HG03159 (cell line): Measurements from ENCODE around the gene CHST13.

ENCODE experiments used
- ATAC-seq: cut with Tn5 transposase; IDR thresholded peaks from one replicate; pipeline ENCODE4 v1.9.1; 2021; ENCODE audit warnings: mild to moderate bottlenecking, moderate library complexity; ENCODE audit not compliant: unreplicated experiment

Gene CHST13

DNA sequence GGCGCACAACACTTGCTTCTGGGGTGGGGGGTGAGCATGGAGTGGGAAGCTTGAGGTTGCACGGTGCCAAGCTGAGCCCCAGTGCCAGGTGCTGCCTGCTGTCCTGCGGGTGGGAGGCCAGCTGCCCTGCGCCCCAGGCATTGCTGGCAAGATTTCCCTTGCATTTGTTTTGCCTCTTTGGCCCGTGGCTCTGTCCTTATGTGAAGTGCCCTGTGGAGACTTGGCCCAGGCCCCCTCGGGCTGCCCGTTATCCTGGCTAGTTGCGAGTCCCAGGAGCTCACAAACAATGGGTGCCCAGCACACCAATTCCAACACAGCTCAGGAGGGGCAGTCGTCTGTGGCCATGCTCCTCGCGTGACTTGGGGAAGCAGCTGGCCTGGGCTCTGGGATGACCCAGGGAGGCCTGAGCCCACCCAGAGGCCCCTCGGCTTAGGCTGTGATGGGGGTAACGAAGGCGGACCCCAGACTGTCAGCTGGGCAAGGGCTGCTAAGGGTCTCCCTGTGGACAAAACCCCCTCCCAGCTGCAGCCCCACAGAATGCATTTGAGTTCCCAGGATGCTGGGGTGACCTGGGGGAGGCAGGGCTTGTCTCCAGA lies 28.8 kb downstream of the CHST13 start:
- ATAC-seq = no peak

DNA sequence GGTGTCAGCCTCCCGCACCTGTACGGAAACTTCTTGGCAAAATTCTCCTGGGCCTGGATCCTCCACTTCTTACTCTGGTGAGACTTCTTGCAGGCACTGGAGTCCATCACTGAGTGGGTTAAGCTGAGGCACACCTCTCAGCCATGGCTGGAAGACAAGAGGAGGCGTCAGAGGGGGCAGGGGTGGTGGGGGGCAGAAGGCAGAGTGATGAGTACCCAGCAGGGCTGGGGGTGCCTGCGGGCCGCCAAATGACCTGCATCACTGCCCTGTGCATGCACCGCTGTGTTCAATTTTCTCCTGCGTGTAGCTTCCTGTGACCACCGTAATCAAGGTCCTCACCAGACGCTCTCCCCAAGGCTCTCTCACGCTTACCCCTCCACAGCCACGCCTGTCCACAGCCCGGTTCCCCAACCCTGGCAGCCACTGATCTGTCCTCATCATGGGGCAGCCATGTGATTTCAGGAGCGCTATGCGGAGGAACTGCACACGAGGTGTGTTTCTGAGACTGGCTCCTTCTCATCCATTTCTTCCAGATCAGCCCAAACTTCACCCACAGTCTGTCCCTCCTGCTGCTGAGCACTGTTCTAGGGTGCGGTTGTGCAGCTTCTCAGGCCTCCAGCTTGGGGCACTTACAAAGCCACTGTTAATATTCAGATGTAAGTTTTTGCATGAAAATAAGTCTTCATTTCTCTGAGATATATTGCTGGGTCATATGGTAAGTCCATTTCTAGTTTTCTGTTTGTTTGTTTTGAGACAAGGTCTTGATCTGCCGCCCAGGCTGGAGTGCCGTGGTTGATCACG lies 29.5 kb downstream of the CHST13 start:
- ATAC-seq = no peak

DNA sequence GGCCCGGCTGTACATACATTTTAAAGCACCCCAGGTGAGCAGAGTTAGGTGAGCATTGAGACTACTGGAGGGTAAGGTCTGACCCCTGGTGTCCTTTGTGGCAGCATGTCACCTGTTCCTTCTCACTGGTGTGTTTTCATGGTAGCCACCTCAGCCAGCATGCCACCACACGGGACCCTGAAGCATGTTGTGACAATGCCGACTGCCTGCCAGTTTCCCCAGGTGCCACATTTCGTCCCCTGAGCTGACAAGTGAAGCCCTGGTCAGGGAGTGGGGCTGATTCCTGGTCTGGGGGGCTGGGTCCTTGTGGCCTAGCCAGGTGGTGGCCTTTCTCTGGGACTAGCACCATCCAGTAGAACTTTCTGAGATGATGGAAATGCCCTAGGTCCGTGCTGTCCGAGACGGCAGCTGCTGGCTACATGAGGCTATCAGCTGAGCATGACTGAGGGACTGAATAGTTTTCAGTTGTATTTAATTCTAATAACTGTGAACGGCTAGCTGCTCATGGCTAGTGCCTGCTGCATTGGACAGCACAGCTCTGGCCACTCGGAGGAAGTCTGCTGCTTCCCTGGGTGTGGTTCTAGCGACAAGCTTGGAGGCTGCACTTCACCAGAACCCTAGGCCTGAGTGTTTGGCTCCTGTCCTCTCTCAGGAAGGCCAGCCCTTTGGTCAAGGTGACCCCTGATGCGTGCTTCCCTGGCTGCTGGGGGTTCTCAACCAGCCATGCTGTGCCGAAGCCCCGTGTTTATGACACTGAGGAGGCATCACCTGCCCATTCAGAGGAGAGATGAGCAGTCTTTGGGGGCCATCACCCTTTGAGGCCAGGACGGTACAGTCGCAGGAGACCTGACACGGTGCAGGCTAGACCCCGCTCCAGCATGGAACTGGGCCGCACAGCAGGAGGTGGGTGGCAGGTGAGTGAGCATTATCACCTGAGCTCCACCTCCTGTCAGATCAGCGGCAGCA lies 30.9 kb downstream of the CHST13 start:
- ATAC-seq = no peak

DNA sequence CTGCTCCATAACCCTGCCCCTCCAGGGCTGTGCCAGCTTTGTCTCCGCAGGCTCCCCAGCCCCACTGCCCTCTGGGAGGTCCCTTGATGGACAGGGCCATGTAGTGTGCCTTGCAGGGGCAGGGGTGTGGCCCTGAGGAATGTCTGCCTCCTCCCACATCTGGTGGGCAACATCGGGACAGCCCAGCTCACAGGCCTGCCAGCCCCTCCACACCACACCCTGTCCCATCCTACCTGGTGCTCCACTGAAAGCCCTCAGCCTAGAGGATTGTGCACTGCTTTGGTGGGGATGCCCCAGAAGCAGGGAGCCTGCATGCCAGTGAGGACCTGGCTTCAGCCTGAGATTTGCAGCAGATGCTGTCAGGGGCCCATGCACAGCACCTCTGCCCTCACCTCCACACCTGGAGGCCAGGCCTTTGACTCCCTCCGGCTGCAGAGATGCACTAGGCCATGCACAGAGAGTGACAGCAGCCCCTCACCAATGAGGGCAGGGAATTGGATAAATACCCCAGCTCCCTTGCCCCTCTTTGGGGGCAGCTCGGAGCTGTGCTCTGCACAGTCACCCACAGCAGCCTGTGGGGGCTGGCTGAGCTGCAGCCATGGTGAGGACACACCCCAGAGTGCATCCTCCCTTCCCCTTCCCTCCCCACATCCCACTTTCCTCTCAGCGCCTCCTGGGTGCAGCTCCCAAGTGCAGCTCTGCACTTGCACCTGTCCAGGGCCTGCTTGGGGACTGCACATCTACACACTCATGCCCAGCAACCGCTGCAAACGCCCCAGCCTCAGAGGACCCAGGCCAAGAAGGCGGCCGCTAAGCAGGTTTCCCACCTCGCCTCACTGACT lies 32.1 kb downstream of the CHST13 start:
- no peak for ATAC-seq

DNA sequence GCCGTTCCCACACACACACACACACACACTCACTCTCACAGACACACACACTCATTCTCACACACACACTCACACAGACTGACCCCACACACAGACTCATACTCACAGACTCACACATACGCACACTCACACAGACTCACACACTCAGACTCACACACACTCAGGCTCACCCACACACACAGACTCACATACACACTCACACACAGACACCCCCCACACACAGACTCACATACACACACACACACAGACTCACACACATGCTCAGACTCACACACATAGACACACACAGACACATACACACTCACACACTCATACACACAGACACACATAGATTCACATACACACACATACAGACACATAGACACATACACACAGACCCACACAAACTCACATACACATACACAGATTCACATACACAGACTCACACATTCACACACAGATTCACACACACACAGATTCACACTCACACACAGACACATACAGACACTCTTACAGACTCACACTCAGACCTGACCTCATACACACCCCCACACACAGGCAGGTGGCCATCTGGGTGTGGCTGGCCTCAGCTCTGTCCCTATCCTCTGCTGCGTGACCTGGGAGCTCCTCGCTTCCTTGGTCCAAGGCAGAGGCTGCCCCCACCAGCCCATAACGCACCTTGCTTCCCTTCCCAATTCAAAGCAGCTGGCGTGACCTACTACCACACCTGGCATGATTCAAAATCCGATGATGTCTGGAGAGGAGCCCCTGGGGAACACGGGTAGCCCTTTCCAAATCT lies 32.9 kb downstream of the CHST13 start:
- no peak for ATAC-seq

DNA sequence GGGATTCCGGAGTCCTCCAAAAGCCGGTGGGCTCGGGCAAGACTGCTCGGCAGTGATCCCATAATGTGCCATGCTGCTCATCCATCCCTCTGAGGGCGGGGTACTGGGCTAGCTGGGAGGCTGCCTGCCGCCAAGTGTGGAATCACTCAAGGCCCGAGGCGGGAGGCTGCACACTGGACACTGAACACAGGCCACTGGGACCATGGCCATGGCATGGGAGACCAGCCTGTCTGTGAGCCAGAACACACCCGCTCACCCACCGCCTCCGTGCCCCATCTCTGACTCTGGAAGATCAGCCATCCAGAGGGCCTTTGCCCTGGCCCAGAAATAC lies 33.4 kb downstream of the CHST13 start:
- no peak for ATAC-seq

DNA sequence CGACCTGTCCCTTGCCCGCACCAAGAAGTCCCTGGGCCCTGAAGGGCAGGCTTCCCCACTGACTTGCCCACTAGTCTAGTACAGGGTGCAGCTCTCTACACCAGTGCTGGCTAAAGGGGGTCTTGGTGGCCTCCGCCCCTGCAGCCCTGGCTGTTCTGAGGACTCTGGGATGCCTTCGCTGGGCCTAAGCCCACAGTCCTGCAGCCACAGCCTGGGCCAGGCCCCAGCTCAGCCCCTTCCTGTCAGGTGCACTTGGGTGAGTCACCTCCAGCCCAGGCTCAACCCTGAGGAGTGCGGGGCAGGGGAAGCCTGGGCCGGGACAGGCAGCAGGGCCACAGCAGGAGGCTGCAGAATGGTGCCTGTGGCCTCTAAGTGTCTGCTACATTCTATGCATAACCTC lies 33.8 kb downstream of the CHST13 start:
- no peak for ATAC-seq

DNA sequence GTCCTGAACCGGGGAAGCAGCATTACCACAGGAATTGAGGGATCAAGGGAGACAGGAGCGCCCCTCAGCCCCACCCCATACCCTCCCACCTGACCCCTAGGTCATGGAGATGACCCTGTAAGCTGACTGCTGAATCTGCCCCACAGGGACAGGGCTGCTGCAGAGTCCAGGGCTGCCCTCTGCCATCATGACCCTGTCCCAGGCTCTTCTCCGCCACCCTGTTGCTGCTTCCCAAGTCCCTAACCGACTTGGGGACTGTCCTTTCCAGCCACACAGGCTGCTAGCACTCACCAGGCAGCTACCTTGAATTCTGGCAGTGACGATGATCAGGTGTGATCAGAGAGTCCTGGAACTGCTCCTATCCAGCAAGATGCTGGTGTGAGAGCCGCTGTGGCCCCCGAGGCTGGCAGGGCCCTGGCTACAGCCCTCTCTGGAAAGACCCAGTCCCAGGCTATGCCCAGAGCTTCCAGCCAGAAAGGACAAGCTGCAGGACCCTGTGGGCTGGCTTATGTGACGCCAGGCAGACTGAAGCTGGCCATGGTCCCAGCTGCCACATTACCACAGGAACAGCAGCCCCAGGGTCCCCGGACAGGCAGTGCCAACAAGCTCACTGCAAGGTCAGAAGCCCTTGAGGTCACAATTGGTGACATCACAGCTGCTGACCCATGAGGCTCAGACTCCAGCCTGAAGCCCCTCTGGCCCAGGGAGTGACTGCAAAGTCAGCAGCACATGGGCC lies 34.5 kb downstream of the CHST13 start, which contains the start of gene C3orf22:
TSS of gene C3orf22 (minus strand) at position 597 of the 736 bp plus-strand sequence. CDS start 5,542 bp downstream, outside the sequence.
- ATAC-seq = no peak

DNA sequence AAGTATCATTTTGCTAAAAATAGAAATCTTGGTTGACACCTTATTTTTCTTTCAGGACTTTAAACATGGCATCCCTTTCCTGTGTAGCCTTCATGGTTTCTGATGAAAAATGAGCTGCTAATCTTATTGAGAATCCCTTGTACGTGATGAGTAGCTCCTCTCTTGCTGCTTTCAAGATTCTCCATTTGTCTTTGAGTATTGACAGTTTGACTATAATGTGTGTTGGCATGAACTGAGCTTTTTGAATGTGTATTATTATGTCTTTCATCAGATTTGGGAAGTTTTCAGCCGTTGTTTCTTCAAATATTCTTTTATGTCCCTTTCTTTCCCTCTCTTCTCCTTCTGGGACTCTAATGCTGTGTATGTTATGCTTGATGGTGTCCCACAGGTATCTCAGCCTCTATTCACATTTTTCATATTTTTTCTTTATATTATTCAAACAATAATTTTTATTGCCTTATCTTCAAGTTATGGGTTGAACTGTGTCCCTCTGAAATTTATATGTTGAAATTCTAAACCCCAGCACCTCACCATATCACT lies 38.9 kb downstream of the CHST13 start:
- ATAC-seq = no peak

DNA sequence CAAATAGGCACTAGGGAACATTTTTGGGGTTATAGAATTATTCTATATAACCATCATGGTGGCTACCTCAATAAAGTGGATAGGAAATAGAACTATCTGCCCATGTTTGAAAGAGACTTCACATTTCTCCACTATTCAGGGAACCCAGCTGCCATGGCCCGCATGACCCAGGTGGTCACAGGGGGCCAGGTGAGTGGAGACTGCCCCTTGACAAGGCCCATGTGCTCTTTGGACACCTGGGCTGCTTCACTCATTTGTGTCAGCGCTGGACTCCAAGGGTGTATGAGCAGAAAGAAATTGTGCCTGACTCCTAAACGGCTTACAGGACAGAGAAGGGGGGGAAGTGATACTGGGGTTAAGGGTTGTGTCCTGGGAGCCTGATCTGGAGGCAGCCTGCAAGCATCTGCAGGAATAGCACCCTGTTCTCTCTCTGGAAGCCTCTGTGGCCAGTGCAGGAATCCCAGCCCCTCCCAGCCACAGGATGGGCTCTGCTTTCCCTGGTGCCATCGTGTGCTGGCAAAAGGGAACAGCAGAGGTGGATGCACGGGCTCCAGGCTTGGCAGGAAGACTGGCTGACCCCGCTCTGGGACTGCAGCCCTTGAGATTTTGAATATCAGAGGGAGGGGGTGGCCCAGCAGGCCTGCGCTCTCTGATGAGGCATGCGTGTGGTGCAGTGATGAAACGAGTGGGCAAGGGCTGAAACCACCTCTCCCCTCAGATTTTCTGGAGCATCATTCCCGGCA lies 43.9 kb downstream of the CHST13 start:
- no peak for ATAC-seq

DNA sequence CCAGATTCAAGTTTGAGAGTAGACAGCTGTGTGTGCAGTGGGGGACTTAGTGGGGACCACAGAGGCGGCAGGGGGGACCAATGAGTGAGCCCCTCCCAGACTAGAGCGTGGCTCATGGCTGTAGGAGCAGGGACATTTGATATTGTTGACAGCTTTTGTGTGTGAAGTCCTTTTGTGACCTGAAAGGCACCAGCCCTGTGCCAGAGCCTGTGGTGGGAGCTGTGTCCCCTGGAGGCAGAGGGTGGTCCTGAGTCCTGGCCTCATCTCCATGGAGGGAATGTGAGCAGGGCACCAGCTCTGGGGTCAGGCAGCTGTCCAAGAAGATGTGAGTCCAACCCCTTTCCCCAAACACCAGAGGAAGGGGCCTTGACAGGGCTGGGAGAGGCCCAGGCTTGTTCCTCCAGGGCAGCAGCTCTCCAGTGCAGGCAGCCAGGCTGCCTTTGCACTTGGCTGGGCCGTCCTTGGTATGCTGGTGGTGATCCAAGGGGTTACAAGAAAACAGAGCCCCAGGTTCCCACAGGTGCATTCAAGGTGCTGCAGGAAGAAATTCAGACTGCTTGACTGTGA lies 44.9 kb downstream of the CHST13 start:
- no peak for ATAC-seq

DNA sequence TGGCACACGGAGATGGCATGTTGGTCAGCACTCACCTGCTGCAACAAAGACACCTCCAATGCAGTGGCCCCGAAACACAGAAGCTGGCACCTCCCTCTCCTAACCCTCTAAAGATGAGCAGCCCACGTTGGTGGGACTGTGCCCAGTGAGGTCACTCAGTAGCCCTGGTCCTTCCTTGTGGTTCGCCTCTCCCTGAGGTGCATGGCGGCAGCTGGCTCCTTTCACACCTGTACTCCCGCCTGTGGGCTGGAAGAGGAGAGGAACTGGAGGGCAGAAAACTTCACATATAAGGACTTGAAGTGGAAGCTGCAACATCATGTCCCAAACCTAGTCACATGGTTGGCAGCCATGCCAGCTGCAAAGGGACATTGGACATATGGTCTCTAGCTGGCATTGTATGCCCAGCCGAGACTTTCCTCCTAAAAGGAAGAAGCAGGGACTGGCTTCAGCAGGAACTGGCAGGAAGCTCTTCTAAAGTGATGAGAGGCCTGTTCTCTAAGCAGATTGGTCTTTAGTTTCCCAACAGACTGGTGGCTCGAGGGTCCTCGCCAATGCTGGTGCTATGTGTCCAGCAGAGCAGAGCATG lies 45.5 kb downstream of the CHST13 start:
- no peak for ATAC-seq

DNA sequence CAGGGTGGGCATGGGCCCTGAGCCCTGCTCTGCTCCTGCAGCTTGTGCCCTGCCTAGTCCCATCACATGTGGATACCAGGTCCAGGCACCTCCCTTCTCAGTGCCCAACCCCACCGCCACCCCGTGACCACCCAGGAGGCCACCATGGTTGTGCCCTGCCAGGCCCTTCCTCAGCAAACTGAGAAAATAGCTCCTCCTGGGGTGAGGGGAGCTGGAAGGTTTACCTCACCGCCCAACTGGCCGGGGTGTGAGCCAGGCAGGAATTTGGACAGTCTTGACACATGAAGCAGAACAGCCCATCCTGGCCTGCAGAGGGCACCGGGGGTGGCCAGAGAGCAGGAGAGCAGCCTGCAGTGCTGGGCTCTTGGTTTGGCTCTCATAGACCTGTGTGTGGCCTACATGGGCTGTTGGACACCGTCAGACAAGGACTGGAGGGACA lies 46.2 kb downstream of the CHST13 start:
- no peak for ATAC-seq

DNA sequence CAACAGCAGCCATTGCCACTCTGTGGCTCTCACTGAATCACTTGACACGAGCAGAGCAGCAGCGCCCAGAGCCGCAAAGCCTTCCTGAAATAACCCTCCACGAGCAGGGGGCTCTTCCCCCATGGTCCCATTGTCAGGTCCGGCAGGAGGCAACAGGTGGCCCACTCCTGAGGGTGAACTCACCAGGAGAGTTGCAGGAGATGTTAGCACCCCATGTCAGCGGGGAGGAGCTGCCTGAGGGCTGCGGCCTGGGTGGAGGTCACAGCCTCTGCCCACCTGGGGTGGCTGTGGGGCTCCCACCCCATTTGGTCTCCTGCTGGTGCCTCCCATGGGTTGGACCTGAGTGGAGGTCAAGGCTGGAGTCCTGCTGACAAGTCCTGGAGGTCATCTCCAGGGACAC lies 47.1 kb downstream of the CHST13 start:
- no peak for ATAC-seq

DNA sequence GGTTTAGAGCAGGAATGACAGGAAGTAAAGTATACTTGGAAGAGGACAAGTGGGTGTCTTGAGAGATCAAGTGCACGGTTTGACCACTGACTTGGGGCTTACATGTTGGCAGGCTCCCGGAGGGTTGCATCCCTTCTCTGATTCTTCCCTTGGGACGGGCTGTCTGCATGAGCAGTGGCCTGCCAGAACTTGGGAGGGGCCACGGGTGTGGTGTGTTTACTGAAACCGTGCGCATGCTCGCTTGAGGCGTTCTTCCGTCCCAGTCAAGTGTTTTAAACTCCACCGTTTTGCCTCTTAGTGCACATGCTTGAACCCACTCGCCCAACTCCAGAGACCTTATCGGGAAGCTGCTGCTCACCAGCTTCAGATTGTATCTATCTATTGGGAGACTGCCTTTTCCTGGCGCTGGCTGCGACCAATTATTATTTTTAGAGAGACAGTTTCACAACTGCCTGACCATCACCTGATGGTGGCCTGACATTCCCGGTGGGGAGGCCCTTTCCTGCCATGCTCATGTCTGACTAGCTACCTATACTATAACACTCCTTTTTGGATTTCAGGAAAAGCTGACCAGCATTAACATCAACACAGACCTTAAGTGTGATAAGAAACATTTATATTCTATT lies 49.6 kb downstream of the CHST13 start:
- no peak for ATAC-seq

DNA sequence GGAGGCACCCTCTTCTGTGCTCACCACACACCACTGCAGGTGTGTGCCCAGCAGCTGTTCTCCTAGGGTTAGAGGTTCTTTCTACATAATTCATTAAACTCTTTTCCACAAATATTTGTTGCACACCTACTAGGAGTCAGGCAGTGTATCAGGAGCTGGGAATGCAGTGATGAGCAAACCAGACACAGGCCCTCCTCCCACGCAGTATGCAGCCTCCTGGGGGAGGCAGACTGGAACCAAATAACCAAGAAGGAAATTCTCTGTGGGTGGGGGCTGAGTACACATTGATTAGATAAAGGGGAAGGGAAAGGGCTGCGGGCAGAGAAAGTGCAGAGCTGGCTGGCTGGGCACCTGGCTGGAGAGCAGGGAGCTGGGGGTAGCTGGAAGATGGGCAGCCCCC lies 53.3 kb downstream of the CHST13 start:
- no peak for ATAC-seq

DNA sequence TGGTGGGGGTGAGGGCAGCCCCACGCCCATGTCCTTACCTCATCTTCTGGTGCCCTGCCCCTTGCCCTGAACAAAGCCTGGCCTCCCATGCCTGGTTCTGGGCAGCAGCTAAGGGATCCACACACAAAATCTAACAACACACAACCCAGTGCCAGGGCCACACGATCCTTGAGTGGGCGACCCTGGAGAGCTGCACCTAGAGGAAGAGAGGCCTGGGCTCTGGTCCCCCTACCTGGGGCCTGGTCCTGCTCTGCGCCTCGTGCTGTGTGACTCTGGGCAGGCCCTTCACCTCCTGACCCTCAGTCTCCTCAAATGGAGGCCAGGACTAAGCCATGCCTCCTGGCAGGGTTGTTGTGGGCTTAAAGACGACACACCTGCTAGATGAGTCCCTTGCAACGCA lies 54.7 kb downstream of the CHST13 start:
- ATAC-seq = no peak
